ENCODE results near the gene FLT1. TPM values are rescaled to one million over a fixed set of nuclear protein-coding genes. Genes with fewer than 3 reads are reported as not detected.

Gene FLT1
- total RNA-seq, 2 experiments from 2014 or later, result 1.6 to 2.5 TPM

DNA sequence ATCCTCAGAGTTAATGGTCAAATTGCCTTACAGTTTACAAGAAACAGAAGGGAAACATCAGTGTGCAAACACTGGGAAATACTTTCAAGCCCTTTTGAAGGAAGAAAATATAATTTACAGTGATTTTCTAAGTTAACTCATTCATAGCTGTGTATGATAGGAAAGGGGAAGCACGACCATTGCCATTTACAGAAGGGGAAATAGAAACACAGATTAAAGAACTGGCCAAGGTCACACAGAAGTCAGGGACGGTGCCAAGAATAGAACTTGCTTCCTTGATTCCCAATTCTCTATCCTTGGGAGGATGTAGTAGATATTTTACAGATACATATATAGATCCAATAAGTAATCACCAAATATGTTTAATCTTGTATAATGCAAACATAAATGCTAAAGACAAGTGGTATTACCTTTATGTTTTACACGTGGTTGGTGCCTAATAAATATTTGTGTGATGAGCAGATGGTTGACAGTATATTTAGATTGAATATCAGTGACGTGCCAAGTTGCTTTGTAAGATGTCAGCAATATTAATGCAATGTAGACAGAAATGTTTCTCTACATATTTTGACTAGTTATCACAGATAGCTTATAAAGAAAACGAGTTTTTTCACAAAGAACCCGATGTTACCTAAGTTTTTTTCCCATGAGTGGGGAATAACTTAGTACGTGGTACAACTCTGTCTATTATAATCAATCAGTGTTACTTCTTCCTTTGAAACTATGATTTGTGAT, 73.1 kb downstream of the FLT1 start:
- Histone ChIP-seq H3K9me3 (ENCODE audit: low read length) (no peaks in the 10 kb centered on the region), H3K4me3 (ENCODE audit: low read depth, low read length, poor library complexity, severe bottlenecking) (no peak overlapping the region), H2AFZ (ENCODE audit: low read length) (no peak overlapping the region), H3K27ac (ENCODE audit: low read depth, low read length, poor library complexity, severe bottlenecking) (no peak overlapping the region), H3K79me2 (ENCODE audit: insufficient read depth, low read depth, low read length) (no peaks in the 10 kb centered on the region), H3K4me2 (ENCODE audit: low read length) (no peak overlapping the region), H3K9me2 (ENCODE audit: insufficient read depth, low read length) (no peaks in the 10 kb centered on the region), H3K36me3 (ENCODE audit: insufficient read depth, low read length) (no peaks in the 10 kb centered on the region), H3K4me1 (ENCODE audit: insufficient read depth, low read length, poor library complexity, severe bottlenecking) (peaks cover 22% of the 10 kb centered on the region), H4K20me1 (ENCODE audit: insufficient read depth, low read length) (no peaks in the 10 kb centered on the region)
- CTCF ChIA-PET (ENCODE audit: unreplicated experiment), result no interaction called here
- DNase-seq (ENCODE audit: low spot score), result no peak
- intact Hi-C loops (cut with micrococcal nuclease; ENCODE audit: unreplicated experiment), result no loop called here
- POLR2A ChIA-PET, result no interaction called here
- no TSS peak for BruUV-seq (replicated peaks)
- TF ChIP-seq CTCF (conservative IDR thresholded peaks at IDR 0.05; ENCODE audit: low read length) (no peak), EZH2phosphoT487 (IDR thresholded peaks at IDR 0.05; ENCODE audit: borderline replicate concordance, low read depth, low read length) (no peak)

GRCh38 chr13:28420704-28421103, 74.2 kb downstream of the FLT1 start:
- Histone ChIP-seq H3K4me1 (ENCODE audit: insufficient read depth, low read length, poor library complexity, severe bottlenecking) (peaks cover 22% of the 10 kb centered on the region), H3K36me3 (ENCODE audit: insufficient read depth, low read length) (no peaks in the 10 kb centered on the region), H3K4me3 (ENCODE audit: low read depth, low read length, poor library complexity, severe bottlenecking) (no peak overlapping the region), H2AFZ (ENCODE audit: low read length) (no peak overlapping the region), H3K27ac (ENCODE audit: low read depth, low read length, poor library complexity, severe bottlenecking) (no peak overlapping the region), H3K4me2 (ENCODE audit: low read length) (no peak overlapping the region), H4K20me1 (ENCODE audit: insufficient read depth, low read length) (no peaks in the 10 kb centered on the region), H3K79me2 (ENCODE audit: insufficient read depth, low read depth, low read length) (no peaks in the 10 kb centered on the region), H3K9me2 (ENCODE audit: insufficient read depth, low read length) (no peaks in the 10 kb centered on the region), H3K9me3 (ENCODE audit: low read length) (no peaks in the 10 kb centered on the region)
- DNase-seq (ENCODE audit: low spot score), result no peak
- POLR2A ChIA-PET, result interaction anchor here (0.6 kb wide), 1 partner anchor 17 kb away, joined by 3 read pairs; no protein-coding TSS in a partner anchor
- intact Hi-C loops (cut with micrococcal nuclease; ENCODE audit: unreplicated experiment), result no loop called here
- no TSS peak for BruUV-seq (replicated peaks)
- TF ChIP-seq EZH2phosphoT487 (IDR thresholded peaks at IDR 0.05; ENCODE audit: borderline replicate concordance, low read depth, low read length) (no peak), CTCF (conservative IDR thresholded peaks at IDR 0.05; ENCODE audit: low read length) (no peak)
- CTCF ChIA-PET (ENCODE audit: unreplicated experiment), result no interaction called here

GRCh38 chr13:28415994-28416421, 78.9 kb downstream of the FLT1 start:
- TF ChIP-seq CTCF (conservative IDR thresholded peaks at IDR 0.05; ENCODE audit: low read length) (peak; percentile 40; the same call in 1 of the 2 replicates), EZH2phosphoT487 (IDR thresholded peaks at IDR 0.05; ENCODE audit: borderline replicate concordance, low read depth, low read length) (no peak)
- intact Hi-C loops (cut with micrococcal nuclease; ENCODE audit: unreplicated experiment), result no loop called here

More at GRCh38 chr13:28415994-28416421, 78.9 kb downstream of the FLT1 start:
- Histone ChIP-seq H3K4me2 (ENCODE audit: low read length) (no peak overlapping the region), H3K9me3 (ENCODE audit: low read length) (no peaks in the 10 kb centered on the region), H2AFZ (ENCODE audit: low read length) (no peak overlapping the region), H3K79me2 (ENCODE audit: insufficient read depth, low read depth, low read length) (no peaks in the 10 kb centered on the region), H4K20me1 (ENCODE audit: insufficient read depth, low read length) (no peaks in the 10 kb centered on the region), H3K27ac (ENCODE audit: low read depth, low read length, poor library complexity, severe bottlenecking) (no peak overlapping the region), H3K36me3 (ENCODE audit: insufficient read depth, low read length) (no peaks in the 10 kb centered on the region), H3K4me1 (ENCODE audit: insufficient read depth, low read length, poor library complexity, severe bottlenecking) (no peaks in the 10 kb centered on the region), H3K4me3 (ENCODE audit: low read depth, low read length, poor library complexity, severe bottlenecking) (no peak overlapping the region), H3K9me2 (ENCODE audit: insufficient read depth, low read length) (no peaks in the 10 kb centered on the region)
- DNase-seq (ENCODE audit: low spot score), result no peak
- POLR2A ChIA-PET, result interaction anchor here (0.6 to 1.1 kb wide), 2 partner anchors 10 to 346 kb away, joined by 3 read pairs; no protein-coding TSS in a partner anchor
- no TSS peak for BruUV-seq (replicated peaks)
- CTCF ChIA-PET (ENCODE audit: unreplicated experiment), result no interaction called here

Data from OCI-LY7 (cell line).